Lower lobe of right lung (tissue), 2 donors: ENCODE results near the gene MAN2A1. TPM values are rescaled to one million over a fixed set of nuclear protein-coding genes. Genes with fewer than 3 reads are reported as not detected.

Experiments used
- ATAC-seq, 2 donors: fragments of 200-7000 bp; cut with Tn5 transposase; one replicate each; pipeline ENCODE4 v1.9.1; 2020 to 2022; ENCODE audit warnings: mild to moderate bottlenecking in 2 of 2, moderate library complexity in 2 of 2
- DNase-seq: peaks from one replicate; pipeline ENCODE4 v3.0.0-alpha.2; 2020
- H3K27ac ChIP-seq: fragments of 200-600 bp; one replicate; pipeline ENCODE4 v1.8.0; 2022
- H3K27me3 ChIP-seq: fragments of 200-600 bp; one replicate; pipeline ENCODE4 v1.8.0; 2022; ENCODE audit warnings: low read depth
- H3K36me3 ChIP-seq: fragments of 200-600 bp; one replicate; pipeline ENCODE4 v1.8.0; 2022; ENCODE audit warnings: mild to moderate bottlenecking
- H3K4me1 ChIP-seq: fragments of 200-600 bp; one replicate; pipeline ENCODE4 v1.8.0; 2022
- H3K4me3 ChIP-seq: fragments of 200-600 bp; one replicate; pipeline ENCODE4 v1.8.0; 2022; ENCODE audit warnings: mild to moderate bottlenecking
- H3K9me3 ChIP-seq: fragments of 200-600 bp; one replicate; pipeline ENCODE4 v1.8.0; 2022
- intact Hi-C: fragments of 100-400 bp; cut with DNase I; formaldehyde crosslinking; loops from one replicate; pipeline ENCODE4 v1.11.0; 2022
- total RNA-seq: library from RNA; stranded (reverse); fragmentation: NEBNext Ultra II Directional; extraction: Animal tissue kit (Norgen Biotek cat#: 25700); gene quantifications from one replicate; pipeline ENCODE4 v1.2.1, GENCODE V29; 2021
- TF ChIP-seq, protein P1 (sequence below): fragments of 200-600 bp; IDR thresholded peaks from one replicate; pipeline ENCODE4 v1.8.0; 2022; ENCODE audit warnings: antibody characterized with exemption, mild to moderate bottlenecking
- donor health status: DM: no; HTN: yes; CAD: no; lungs with severe emphysema.

The MAN2A1 gene
- total RNA-seq, 1 donor from 2014 or later = 42.9 TPM

DNA sequence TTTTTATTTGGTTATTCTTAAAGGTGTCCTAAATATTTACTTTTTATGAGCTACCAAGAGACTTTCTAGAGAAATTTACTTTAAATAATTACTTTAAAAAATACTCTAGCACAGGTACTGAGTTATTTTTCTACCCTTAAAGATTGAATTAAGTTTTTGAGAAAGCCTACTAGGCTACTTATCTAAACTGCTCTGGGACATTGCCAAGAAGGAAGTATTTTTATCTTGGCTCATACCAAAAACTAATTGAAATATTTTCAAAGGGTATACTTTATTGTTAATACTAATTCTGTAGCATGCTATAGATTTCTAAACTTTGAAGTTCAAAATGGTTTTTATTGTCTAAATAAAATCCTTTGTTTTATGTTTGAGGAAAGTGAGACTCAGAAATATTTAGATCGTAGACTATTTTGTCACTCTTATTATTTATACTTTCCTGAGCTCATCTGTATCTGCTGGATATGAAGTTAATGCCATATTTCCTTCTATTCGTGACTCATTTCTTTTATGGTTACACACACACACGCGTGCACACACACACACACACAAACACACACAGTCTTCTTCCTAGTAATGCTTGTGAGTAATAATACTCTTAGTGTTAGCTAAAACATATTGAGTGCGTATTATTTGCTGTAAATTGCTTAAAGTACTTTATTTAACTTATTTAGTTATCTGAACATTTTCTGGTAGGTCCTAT lies 89.5 kb downstream of the MAN2A1 start:
- no peaks in the 10 kb centered on the region for H3K9me3 ChIP-seq
- no peak overlapping the region for H3K4me3 ChIP-seq
- intact Hi-C loops = no loop called here
- H3K27me3 ChIP-seq = no peaks in the 10 kb centered on the region
- TF ChIP-seq, protein P1, sequence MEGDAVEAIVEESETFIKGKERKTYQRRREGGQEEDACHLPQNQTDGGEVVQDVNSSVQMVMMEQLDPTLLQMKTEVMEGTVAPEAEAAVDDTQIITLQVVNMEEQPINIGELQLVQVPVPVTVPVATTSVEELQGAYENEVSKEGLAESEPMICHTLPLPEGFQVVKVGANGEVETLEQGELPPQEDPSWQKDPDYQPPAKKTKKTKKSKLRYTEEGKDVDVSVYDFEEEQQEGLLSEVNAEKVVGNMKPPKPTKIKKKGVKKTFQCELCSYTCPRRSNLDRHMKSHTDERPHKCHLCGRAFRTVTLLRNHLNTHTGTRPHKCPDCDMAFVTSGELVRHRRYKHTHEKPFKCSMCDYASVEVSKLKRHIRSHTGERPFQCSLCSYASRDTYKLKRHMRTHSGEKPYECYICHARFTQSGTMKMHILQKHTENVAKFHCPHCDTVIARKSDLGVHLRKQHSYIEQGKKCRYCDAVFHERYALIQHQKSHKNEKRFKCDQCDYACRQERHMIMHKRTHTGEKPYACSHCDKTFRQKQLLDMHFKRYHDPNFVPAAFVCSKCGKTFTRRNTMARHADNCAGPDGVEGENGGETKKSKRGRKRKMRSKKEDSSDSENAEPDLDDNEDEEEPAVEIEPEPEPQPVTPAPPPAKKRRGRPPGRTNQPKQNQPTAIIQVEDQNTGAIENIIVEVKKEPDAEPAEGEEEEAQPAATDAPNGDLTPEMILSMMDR = no peak
- DNase-seq (no peak), ATAC-seq (no peak)
- H3K4me1 ChIP-seq = no peaks in the 10 kb centered on the region
- no peak overlapping the region for H3K27ac ChIP-seq
- H3K36me3 ChIP-seq = peaks cover 26% of the 10 kb centered on the region

DNA sequence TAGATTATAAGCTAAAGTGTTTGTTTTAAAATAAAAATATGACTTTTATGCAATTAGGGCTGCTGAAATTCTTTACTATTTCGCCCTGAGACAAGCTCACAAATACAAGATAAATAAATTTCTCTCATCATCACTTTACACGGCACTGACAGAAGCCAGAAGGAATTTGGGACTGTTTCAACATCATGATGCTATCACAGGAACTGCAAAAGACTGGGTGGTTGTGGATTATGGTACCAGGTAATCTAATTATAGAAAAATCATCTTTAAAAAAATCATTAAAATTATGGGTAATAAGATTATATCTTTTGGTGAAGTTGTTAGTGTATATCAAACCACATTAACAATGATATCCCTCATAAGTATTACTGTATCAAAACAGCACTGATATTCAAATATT lies 95.0 kb downstream of the MAN2A1 start:
- ATAC-seq (no peak), DNase-seq (no peak)
- Histone ChIP-seq H3K9me3 (no peaks in the 10 kb centered on the region), H3K27ac (no peak overlapping the region), H3K4me1 (no peaks in the 10 kb centered on the region), H3K4me3 (no peak overlapping the region), H3K27me3 (no peaks in the 10 kb centered on the region), H3K36me3 (peaks cover 16% of the 10 kb centered on the region)
- intact Hi-C loops = no loop called here
- TF ChIP-seq, protein P1 = no peak

DNA sequence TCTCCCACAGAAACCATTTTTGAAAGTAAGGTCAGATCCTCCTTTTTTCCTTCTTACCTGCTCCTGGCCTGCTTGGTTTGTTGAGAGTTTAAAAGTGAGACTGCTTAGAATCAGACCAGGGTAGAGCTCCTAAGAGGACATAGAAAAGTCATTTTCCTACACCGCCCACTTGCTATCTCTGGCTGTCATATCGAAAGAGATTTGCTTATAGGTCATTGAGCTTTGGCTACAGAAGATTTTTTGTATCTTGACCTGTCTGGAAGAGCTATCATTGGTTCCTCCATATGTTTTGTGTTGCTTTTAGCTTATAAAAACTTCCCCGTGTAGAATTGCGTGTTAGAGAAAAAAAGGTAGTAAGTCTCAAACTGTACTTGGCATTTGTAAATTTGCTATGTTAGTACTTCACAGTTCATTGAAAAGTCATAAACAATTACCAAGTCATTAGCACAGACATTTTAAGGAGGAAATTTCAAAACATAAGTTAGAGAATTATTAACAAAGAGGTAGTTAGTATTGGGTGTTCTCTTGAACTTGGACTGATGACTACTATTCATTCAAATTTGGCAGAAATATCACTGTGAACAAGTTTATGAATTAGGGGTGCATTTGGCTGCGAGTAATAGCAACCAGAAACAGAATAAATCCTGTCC lies 96.6 kb downstream of the MAN2A1 start:
- TF ChIP-seq, protein P1 = no peak
- H3K36me3 ChIP-seq = peaks cover 15% of the 10 kb centered on the region
- intact Hi-C loops = no loop called here
- no peak overlapping the region for H3K27ac ChIP-seq
- no peaks in the 10 kb centered on the region for H3K27me3 ChIP-seq
- no peaks in the 10 kb centered on the region for H3K4me1 ChIP-seq
- no peak overlapping the region for H3K4me3 ChIP-seq
- ATAC-seq = no peak
- H3K9me3 ChIP-seq = no peaks in the 10 kb centered on the region
- no peak for DNase-seq

DNA sequence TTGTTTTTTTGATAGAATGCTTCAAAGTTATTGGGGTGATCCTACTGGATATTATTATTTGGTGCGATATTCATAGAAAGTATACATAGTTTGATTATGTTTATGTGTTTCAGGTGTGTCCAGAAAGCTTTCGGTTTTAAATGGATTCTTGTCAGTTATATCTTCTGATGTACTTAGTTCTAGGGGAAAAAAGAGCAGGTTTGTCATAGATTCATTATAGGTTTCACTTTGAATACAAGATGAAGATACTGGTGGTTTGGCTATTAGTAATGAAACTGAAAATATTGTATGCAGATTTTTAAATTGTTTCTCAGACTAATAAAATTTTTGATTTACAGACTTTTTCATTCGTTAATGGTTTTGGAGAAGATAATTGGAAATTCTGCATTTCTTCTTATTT lies 98.9 kb downstream of the MAN2A1 start:
- ATAC-seq = no peak
- no peaks in the 10 kb centered on the region for H3K4me1 ChIP-seq
- H3K27ac ChIP-seq = no peak overlapping the region
- TF ChIP-seq, protein P1 = no peak
- H3K4me3 ChIP-seq = no peak overlapping the region
- no peak for DNase-seq
- H3K9me3 ChIP-seq = no peaks in the 10 kb centered on the region
- H3K27me3 ChIP-seq = no peaks in the 10 kb centered on the region
- H3K36me3 ChIP-seq = peaks cover 5% of the 10 kb centered on the region
- intact Hi-C loops = no loop called here

DNA sequence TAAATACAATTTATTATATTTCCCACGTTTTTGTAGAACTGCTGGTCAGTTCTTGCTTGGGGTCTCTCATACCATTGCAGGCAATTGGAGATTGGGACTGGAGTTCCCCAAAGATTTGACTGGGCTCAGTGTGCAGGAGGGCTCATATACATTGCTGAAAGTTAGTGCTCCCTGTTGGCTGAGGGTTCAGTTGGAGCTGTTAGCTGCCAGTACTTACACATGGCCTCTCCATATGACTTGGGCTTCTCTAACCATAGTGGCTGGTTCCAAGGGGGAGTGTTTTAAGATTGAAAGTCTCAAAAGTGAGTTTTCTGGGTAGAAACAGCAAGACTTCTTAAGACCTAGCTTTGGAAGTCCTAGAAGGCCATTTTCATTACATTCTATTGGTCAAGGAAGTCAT lies 102.9 kb downstream of the MAN2A1 start:
- Histone ChIP-seq H3K4me1 (no peaks in the 10 kb centered on the region), H3K36me3 (peaks cover 34% of the 10 kb centered on the region), H3K27me3 (no peaks in the 10 kb centered on the region), H3K9me3 (no peaks in the 10 kb centered on the region), H3K4me3 (no peak overlapping the region), H3K27ac (no peak overlapping the region)
- ATAC-seq = no peak
- intact Hi-C loops = no loop called here
- TF ChIP-seq, protein P1 = no peak
- DNase-seq = no peak
